HuH-7 (cell line): ENCODE data around the gene SALL4.
"Not testable (repeated sequence)": the region's sequence is repeated elsewhere in the genome, so short reads cannot be mapped to it uniquely, and the experiment has no call there.

Source experiments
- DNase-seq: peaks from one replicate; pipeline ENCODE4 v3.0.0; 2011; ENCODE audit warnings: low spot score

The SALL4 gene

DNA sequence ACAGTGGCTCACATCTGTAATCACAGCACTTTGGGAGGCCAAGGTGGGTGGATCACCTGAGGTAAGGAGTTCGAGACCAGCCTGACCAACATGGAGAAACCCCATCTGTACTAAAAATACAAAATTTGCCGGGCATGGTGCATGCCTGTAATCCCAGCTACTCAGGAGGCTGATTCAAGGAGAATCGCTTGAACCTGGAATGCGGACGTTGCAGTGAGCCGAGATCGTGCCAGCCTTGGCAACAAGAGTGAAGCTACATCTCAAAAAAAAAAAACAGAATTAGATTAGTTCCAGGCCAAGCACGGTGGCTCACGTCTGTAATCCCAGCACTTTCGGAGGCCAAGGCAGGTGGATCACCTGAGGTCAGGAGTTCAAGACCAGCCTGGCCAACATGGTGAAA, 36.9 kb downstream of the SALL4 start:
- DNase-seq, result not testable (repeated sequence)

GRCh38 chr20:51763965-51764602, 38.2 kb downstream of the SALL4 start:
- no peak for DNase-seq

- no peak for DNase-seq
These were observed 41.3 kb downstream of the SALL4 start for GRCh38 chr20:51760905-51761546.

DNA sequence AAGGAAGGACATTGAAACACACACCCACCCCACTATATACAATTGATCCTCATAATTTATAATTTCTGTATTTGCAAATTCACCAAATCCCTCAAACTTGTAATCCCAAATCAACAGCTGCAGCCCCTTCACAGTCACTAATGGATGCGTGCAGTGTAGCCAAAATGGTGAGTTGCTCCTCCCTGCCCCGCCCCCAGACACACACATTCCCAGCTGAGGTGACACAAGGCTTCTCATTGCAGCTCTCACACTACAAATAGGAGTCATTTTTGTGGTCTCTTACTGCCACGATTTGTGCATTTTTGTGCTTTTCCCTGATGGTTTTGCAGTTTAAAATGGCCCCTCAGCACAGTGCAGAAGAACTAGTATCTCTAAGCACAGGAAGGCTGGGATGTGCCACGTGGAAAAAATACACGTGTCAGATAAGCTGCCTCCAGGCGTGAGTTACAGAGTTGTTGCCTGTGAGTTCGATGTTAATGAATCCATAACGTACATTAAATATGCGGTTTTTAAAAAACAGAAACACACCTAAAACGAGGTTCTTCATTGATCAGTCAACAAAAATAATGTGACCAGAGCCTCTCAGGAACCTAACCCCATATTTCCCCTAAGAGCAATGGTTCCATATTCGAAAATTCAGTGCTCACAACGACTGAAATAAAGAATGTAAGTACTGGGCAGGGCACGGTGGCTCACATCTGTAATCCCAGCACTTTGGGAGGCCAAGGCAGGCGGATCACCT, 42.4 kb downstream of the SALL4 start:
- no peak for DNase-seq

DNA sequence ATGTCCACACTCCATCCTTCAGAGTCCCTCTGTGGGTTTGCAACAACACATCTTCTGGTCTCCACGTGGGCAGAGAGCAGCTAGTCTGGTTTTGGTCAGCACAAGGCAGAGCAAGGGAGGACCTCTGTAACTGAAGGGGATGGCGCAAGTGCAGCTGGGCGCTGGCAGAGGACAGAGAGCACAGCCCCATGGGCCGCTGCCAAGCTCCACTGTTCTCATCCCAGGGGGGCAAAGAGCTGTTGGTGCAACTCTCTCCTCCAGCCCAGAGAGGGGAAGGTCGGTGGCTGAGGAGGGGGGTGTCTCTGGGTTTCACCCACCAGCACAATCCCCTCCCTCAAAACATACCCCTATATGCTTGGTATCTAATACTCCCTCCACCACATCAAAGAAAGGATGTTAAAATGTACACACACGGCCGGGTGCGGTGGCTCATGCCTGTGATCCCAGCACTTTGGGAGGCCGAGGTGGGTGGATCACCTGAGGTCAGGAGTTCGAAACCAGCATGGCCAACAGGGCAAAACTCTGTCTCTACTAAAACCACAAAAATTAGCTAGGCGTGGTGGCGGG, 43.3 kb downstream of the SALL4 start:
- DNase-seq, result no peak

DNA sequence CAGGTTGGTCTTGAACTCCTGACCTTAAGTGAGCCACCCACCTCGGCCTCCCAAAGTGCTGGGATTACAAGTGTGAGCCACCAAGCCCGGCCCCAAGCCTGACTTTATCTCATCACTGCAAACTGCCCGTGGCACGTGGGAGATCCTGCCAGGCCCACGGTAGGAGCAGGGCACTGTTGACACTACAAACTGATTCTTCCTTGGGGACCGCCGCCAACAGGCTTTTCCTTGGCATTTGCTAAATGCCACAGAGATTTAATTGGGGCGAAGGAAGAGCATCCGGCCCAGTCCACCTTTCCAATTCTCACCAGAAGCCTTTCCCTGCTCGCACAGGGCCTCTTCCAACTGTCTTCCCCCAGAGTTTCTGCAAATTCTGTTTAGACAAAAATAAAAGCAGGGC, 45.1 kb downstream of the SALL4 start:
- DNase-seq, result no peak

GRCh38 chr20:51756653-51757052, 45.7 kb downstream of the SALL4 start:
- no peak for DNase-seq

- DNase-seq, result not testable (repeated sequence)
These were observed 49.1 kb downstream of the SALL4 start for GRCh38 chr20:51753220-51753619.

DNA sequence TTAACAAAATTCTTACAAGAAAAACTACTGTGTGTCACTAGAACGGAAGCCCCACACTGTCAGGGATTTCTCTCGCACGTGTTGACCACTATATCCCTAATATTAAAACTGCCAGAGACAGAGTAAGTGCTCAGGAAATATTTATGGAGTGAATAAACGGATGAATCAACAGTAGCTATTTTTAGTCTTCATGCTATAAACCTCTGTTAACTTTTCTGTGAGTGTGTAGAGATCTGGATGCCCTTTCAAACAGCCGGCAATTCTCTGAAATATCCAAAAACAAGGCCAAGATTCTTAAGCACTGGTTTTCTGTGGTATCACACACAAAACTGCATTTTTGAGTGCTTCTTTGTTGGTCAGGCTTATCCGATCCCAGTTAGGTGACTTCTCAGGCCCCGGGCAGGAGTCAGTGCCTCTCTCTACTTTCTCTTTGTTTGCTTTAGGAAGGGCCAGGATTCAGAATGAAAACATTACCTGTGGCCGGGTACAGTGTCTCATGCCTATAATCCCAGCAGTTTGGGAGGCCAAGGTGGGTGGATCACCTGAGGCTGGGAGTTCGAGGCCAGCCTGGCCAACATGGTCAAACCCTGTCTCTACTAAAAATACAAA, 49.9 kb downstream of the SALL4 start:
- DNase-seq, result no peak

DNA sequence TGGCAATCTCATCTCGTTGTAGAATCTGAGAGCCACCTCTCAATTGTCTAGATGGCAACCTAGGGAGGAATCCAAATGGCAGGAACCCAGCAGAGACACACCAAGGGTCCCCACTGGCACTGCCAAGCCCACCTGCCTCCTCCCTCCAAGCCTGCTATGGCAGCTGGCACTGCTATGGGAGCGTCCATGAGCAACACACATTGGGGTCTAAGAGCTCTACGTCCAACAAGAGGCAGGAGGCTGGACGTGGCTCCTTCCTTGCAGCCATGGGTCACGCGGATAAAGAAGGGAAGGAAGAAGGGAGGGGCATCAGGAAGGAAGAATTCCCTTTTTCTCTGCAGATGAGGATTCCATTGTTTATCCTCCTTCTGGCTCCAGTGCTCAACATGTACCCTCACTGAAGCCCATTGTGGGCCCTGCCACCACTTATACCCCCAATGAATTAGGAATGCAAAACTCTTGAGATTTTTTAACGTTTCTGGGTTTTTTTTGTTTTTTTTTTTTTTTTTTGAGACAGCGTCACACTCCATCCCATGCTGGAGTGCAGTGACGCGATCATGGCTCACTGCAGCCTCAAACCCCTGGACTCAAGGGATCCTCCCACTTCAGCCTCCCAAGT, 51.4 kb downstream of the SALL4 start:
- DNase-seq, result no peak

DNA sequence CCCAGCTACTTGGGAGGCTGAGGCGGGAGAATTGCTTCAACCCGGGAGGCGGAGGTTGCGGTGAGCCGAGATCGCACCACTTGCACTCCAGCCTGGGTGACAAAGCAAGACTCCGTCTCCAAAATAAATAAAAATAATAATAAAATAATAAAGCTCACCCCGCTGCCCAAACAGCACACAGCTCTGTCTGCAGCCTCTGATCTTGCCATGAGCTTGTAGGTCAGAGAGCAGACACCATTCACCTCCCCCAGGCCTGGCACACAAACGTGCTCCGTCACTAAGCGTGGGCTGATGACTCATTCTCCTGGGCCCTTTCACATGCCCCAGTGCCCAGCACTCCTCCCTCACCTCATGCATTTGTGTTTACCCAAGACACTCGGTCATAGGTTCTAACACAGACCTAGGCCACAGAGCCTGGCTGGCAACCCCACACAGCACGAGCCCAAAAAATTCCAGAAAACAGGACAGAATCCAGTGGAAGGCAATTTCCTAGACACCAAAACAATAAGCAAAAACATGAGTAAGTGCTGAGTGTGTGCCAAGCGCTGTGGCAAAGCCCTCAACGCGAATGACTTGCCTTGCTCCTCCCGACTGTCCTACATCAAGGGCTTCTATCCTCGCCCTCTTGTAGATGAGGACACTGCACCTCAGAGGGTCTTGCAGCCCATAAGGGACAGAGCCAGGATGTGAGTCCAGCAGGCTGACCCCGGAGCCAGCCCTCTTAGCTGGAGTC, 52.1 kb downstream of the SALL4 start:
- no peak for DNase-seq

GRCh38 chr20:51749674-51750036, 52.7 kb downstream of the SALL4 start:
- DNase-seq, result no peak

DNA sequence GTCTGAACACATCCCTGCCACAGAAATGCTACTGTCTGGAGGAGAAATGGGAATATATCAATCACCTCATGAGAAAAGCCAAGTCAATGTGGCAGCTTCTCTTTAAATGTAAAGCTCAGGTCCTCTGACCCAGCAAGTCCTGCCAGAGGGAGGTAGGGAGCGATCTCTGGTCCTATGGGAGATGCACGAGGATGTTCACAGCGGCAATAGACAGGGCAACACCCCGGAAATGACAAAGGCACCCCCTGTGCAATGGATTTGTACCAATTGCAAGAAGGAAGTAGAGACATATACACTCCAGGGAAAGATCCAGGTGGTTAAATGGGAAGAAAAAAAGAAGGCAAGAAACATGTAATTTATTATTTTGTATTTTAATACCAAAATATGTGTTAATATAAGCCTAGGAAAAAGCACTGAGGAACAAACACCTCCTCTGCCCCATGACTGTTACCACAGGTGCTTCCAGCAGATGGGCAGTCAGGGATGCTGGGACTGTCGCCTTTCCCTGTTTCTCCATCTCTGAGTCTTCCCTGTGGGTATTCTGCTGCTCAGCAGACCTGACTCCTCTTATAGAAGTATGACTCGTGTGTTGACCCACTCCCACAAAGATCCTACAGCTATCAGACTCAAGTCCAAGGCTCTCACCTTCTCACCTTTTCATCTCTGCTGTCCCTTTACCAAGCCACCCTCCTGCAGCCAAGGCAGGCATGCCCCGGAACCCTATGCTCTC, 55.0 kb downstream of the SALL4 start:
- no peak for DNase-seq

DNA sequence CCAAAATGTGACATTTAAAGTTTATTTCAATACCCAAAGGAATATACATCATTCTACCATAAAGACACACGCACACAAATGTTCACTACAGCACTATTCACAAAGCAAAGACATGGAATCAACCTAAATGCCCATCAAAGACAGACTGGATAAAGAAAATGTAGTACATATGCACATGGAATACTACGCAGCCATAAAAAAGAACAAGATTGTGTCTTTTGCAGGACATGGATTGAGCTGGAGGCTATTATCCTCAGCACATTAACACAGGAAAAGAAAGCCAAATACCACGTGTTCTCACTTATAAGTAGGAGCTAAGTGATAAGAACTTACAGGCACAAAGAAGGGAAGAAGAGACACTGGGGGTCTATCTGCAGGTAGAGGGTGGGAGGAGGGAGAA, 56.5 kb downstream of the SALL4 start:
- DNase-seq, result no peak

DNA sequence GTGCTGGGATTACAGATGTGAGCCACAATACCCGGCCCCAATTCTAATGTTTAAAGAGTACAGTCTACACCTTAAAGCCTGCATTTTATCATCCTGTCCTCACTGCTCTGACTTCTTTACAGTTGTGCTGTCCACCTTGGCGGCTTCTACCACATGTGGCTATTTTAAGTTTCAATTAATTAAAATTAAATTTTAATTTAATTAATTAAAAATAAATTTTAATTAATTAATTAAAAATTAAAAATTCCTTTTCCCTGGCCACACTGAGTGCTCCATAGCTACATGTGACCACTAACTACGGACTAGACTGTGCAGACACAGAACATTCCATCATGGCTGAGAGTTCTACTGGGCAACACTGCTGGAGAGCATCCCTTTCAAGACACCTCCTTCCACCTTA, 61.5 kb downstream of the SALL4 start:
- DNase-seq, result no peak

- DNase-seq, result not testable (repeated sequence)
These were observed 62.0 kb downstream of the SALL4 start for GRCh38 chr20:51740308-51740707.

- DNase-seq, result no peak
These were observed 62.5 kb downstream of the SALL4 start for GRCh38 chr20:51739722-51740249.

DNA sequence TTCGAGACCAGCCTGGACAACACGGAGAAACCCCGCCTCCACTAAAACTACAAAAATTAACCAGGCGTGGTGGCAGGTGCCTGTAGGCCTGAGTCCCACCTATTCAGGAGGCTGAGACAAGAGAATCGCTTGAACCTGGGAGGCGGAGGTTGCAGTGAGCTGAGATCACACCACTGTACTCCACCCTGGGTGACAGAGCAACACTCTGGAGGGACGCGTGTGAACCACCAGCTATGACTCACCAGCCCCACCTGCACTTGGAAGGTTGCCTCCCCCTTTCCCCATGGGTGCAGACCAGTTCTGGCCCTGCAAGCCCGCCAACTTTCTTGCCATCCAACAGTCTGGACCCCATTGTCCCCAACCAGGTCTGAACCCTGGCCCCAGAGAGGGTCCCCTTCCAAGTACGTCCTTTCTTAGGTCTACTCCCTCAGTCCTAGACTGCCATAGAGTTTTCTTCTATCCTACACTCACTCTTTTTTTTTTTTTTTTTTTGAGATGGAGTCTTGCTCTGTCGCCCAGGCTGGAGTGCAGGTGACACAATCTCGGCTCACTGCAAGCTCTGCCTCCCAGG, 63.4 kb downstream of the SALL4 start:
- DNase-seq, result no peak

GRCh38 chr20:51738261-51738660, 64.1 kb downstream of the SALL4 start:
- not testable (repeated sequence) for DNase-seq

GRCh38 chr20:51736947-51737346, 65.4 kb downstream of the SALL4 start:
- no peak for DNase-seq
